Liver (tissue), 9 donors: ENCODE data around the gene HMGB4. TPM values are rescaled to one million over a fixed set of nuclear protein-coding genes. Genes with fewer than 3 reads are reported as not detected.

ENCODE experiments used
- DNase-seq: peaks from one replicate; pipeline ENCODE4 v3.0.0-alpha.2; 2017; ENCODE audit warnings: low spot score
- H3K27ac ChIP-seq, 2 donors: one replicate each; pipeline ENCODE4 v1.7.0; 2013; ENCODE audit warnings: inconsistent platforms in 2 of 2, low read length in 2 of 2, control low read depth in 1 of 2, low read depth in 1 of 2, mild to moderate bottlenecking in 1 of 2
- H3K27me3 ChIP-seq, 4 donors: one replicate each; pipeline versions ENCODE4 v1.6.1 to v1.7.0; 2013; ENCODE audit warnings: low read length in 3 of 4, inconsistent platforms in 1 of 4, mild to moderate bottlenecking in 1 of 4, moderate library complexity in 1 of 4; ENCODE audit not compliant: control insufficient read depth in 4 of 4, insufficient read depth in 4 of 4
- H3K36me3 ChIP-seq, 4 donors: one replicate each; pipeline versions ENCODE4 v1.6.1 to v1.7.0; 2013; ENCODE audit warnings: low read length in 3 of 4, mild to moderate bottlenecking in 3 of 4, low read depth in 1 of 4, moderate library complexity in 1 of 4; ENCODE audit not compliant: control insufficient read depth in 4 of 4, insufficient read depth in 3 of 4
- H3K4me1 ChIP-seq, 4 donors: one replicate each; pipeline versions ENCODE4 v1.6.1 to v1.7.0; 2013; ENCODE audit warnings: low read length in 3 of 4, mild to moderate bottlenecking in 3 of 4, moderate library complexity in 1 of 4; ENCODE audit not compliant: control insufficient read depth in 4 of 4, insufficient read depth in 4 of 4
- H3K4me3 ChIP-seq, 3 donors: one replicate each; pipeline versions ENCODE4 v1.6.1 to v1.7.0; 2013; ENCODE audit warnings: low read length in 3 of 3, control low read depth in 1 of 3, low read depth in 1 of 3, mild to moderate bottlenecking in 1 of 3
- H3K9ac ChIP-seq, 2 donors: one replicate each; pipeline ENCODE4 v1.7.0; 2013; ENCODE audit warnings: low read length in 2 of 2, mild to moderate bottlenecking in 2 of 2, moderate library complexity in 2 of 2, control low read depth in 1 of 2, low read depth in 1 of 2
- H3K9me3 ChIP-seq, 4 donors: one replicate each; pipeline versions ENCODE4 v1.6.1 to v1.7.0; 2013; ENCODE audit warnings: low read length in 3 of 4; ENCODE audit not compliant: control insufficient read depth in 4 of 4
- ATF3 ChIP-seq: IDR thresholded peaks from 2 replicates; pipeline ENCODE4 v1.6.1; 2016; ENCODE audit warnings: antibody characterized with exemption
- EGR1 ChIP-seq, 2 donors: IDR thresholded peaks; 2 replicates each; pipeline ENCODE4 v1.6.1; 2016 to 2018; ENCODE audit warnings: antibody characterized with exemption in 2 of 2, low read depth in 2 of 2
- FOXA1 ChIP-seq: IDR thresholded peaks from 2 replicates; pipeline ENCODE4 v1.6.1; 2016; ENCODE audit warnings: antibody characterized with exemption
- FOXA2 ChIP-seq: IDR thresholded peaks from 2 replicates; pipeline ENCODE4 v1.6.1; 2016; ENCODE audit warnings: antibody characterized with exemption
- GABPA ChIP-seq, 2 donors: IDR thresholded peaks in 1 of 2; conservative IDR thresholded peaks in 1 of 2; 2 replicates each; pipeline ENCODE4 v1.6.1; 2016; ENCODE audit warnings: antibody characterized with exemption in 2 of 2, mild to moderate bottlenecking in 1 of 2, moderate library complexity in 1 of 2
- HNF4A ChIP-seq, 2 donors: conservative IDR thresholded peaks; 2 replicates each; pipeline ENCODE4 v1.6.1; 2016; ENCODE audit warnings: antibody characterized with exemption in 2 of 2, mild to moderate bottlenecking in 2 of 2
- HNF4G ChIP-seq: IDR thresholded peaks from 2 replicates; pipeline ENCODE4 v1.6.1; 2016; ENCODE audit warnings: antibody characterized with exemption
- JUND ChIP-seq, 2 donors: IDR thresholded peaks; 2 replicates each; pipeline ENCODE4 v1.6.1; 2016; ENCODE audit warnings: antibody characterized with exemption in 2 of 2
- NR2F2 ChIP-seq: IDR thresholded peaks from 2 replicates; pipeline ENCODE4 v1.6.1; 2016; ENCODE audit warnings: antibody characterized with exemption
- RAD21 ChIP-seq, 2 donors: IDR thresholded peaks; 2 replicates each; pipeline ENCODE4 v1.6.1; 2016; ENCODE audit warnings: antibody characterized with exemption in 2 of 2, mild to moderate bottlenecking in 2 of 2
- RXRA ChIP-seq, 2 donors: IDR thresholded peaks; 2 replicates each; pipeline ENCODE4 v1.6.1; 2017 to 2018; ENCODE audit warnings: antibody characterized with exemption in 2 of 2, mild to moderate bottlenecking in 1 of 2
- SP1 ChIP-seq: IDR thresholded peaks from 2 replicates; pipeline ENCODE4 v1.6.1; 2018; ENCODE audit warnings: antibody characterized with exemption, mild to moderate bottlenecking
- TAF1 ChIP-seq: conservative IDR thresholded peaks from 2 replicates; pipeline ENCODE4 v1.6.1; 2016; ENCODE audit warnings: antibody characterized with exemption, mild to moderate bottlenecking
- YY1 ChIP-seq: IDR thresholded peaks from 2 replicates; pipeline ENCODE4 v1.6.1; 2016; ENCODE audit warnings: antibody characterized with exemption, mild to moderate bottlenecking
- ZBTB33 ChIP-seq: IDR thresholded peaks from 2 replicates; pipeline ENCODE4 v1.6.1; 2016; ENCODE audit warnings: antibody characterized with exemption
- WGBS: extraction: QIAGEN DNeasy Blood & Tissue Kit; methylation state at CpG from one replicate; pipeline ENCODE4 v1.1.7; 2013; 5-methylcytosine and 5-hydroxymethylcytosine counted together
- polyA plus RNA-seq, 2 donors: library from polyadenylated mRNA; stranded (reverse) in 1 of 2; unstranded in 1 of 2; fragments of 200-250 nt in 1 of 2; fragments of >200 nt in 1 of 2; fragmentation: Nextera tagmentation in 1 of 2; extraction: Ambion mirVana in 1 of 2; gene quantifications; one replicate each; pipeline versions ENCODE4 v1.2.1 to v1.2.3, GENCODE V29; 2013 to 2015
- total RNA-seq, 2 donors: library from RNA; depleted of rRNA; stranded (reverse); fragments of >200 nt; gene quantifications; one replicate each; pipeline ENCODE4 v1.2.3, GENCODE V29; 2014
- TF ChIP-seq, protein P1 (sequence below): IDR thresholded peaks from 2 replicates; pipeline ENCODE4 v1.6.1; 2016; ENCODE audit warnings: antibody characterized with exemption, mild to moderate bottlenecking
- TF ChIP-seq, protein P2 (sequence below): IDR thresholded peaks from 2 replicates; pipeline ENCODE4 v1.6.1; 2016; ENCODE audit warnings: antibody characterized with exemption
- TF ChIP-seq, protein P3 (sequence below): fragments of 150-350 bp; IDR thresholded peaks from 2 replicates; pipeline ENCODE4 v1.5.1; 2017; ENCODE audit warnings: improper control_type of control experiment, low read depth, low read length; ENCODE audit not compliant: missing input control
- donor health status: healthy.
- donor health status: healthy.
- donor health status: healthy.
- donor health status: healthy.
- donor health status: healthy.

Gene HMGB4
- total and polyA plus RNA-seq, 4 donors, result not detected

DNA sequence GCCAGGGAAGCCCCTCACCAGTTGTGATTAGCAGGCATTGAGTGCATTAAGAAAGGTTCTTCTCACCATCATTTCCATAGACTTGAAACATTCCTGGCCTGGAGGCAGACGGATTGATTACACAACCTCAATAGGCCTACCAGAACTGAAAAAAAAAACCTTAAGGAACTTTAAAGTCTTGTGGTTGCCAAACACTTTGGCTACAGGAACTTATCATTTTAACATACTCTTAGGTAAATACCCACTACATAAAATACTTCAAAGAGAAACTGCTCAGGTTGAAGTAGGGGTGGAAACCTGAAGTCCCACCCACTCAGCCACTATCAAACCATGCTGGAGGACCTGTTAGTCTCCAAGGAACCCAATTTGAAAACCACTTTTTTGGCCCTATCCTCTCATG, 22.4 kb upstream of the HMGB4 start:
- no peaks in the 10 kb centered on the region for H3K36me3 ChIP-seq
- DNase-seq, result no peak
- H3K4me1 ChIP-seq, result no peaks in the 10 kb centered on the region
- H3K4me3 ChIP-seq, result no peak overlapping the region
- TF ChIP-seq EGR1 (IDR thresholded peaks at IDR 0.05; ENCODE audit: low read depth in 2 of 2) (no peak), FOXA2 (no peak), ATF3 (no peak), ZBTB33 (no peak), SP1 (no peak), TAF1 (no peak), GABPA (IDR thresholded peaks at IDR 0.05 in 1 of 2, conservative IDR thresholded peaks at IDR 0.05 in 1 of 2) (no peak), FOXA1 (no peak), RAD21 (IDR thresholded peaks at IDR 0.05) (no peak), JUND (IDR thresholded peaks at IDR 0.05) (no peak), HNF4G (no peak), NR2F2 (no peak), RXRA (IDR thresholded peaks at IDR 0.05) (no peak), YY1 (no peak)
- TF ChIP-seq, protein P1, sequence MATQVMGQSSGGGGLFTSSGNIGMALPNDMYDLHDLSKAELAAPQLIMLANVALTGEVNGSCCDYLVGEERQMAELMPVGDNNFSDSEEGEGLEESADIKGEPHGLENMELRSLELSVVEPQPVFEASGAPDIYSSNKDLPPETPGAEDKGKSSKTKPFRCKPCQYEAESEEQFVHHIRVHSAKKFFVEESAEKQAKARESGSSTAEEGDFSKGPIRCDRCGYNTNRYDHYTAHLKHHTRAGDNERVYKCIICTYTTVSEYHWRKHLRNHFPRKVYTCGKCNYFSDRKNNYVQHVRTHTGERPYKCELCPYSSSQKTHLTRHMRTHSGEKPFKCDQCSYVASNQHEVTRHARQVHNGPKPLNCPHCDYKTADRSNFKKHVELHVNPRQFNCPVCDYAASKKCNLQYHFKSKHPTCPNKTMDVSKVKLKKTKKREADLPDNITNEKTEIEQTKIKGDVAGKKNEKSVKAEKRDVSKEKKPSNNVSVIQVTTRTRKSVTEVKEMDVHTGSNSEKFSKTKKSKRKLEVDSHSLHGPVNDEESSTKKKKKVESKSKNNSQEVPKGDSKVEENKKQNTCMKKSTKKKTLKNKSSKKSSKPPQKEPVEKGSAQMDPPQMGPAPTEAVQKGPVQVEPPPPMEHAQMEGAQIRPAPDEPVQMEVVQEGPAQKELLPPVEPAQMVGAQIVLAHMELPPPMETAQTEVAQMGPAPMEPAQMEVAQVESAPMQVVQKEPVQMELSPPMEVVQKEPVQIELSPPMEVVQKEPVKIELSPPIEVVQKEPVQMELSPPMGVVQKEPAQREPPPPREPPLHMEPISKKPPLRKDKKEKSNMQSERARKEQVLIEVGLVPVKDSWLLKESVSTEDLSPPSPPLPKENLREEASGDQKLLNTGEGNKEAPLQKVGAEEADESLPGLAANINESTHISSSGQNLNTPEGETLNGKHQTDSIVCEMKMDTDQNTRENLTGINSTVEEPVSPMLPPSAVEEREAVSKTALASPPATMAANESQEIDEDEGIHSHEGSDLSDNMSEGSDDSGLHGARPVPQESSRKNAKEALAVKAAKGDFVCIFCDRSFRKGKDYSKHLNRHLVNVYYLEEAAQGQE, result no peak
- TF ChIP-seq, protein P2, sequence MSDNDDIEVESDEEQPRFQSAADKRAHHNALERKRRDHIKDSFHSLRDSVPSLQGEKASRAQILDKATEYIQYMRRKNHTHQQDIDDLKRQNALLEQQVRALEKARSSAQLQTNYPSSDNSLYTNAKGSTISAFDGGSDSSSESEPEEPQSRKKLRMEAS, result no peak
- TF ChIP-seq, protein P3, sequence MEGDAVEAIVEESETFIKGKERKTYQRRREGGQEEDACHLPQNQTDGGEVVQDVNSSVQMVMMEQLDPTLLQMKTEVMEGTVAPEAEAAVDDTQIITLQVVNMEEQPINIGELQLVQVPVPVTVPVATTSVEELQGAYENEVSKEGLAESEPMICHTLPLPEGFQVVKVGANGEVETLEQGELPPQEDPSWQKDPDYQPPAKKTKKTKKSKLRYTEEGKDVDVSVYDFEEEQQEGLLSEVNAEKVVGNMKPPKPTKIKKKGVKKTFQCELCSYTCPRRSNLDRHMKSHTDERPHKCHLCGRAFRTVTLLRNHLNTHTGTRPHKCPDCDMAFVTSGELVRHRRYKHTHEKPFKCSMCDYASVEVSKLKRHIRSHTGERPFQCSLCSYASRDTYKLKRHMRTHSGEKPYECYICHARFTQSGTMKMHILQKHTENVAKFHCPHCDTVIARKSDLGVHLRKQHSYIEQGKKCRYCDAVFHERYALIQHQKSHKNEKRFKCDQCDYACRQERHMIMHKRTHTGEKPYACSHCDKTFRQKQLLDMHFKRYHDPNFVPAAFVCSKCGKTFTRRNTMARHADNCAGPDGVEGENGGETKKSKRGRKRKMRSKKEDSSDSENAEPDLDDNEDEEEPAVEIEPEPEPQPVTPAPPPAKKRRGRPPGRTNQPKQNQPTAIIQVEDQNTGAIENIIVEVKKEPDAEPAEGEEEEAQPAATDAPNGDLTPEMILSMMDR, result no peak
- H3K27me3 ChIP-seq, result no peaks in the 10 kb centered on the region
- H3K9ac ChIP-seq, result no peak overlapping the region
- no peak overlapping the region for H3K27ac ChIP-seq
- 71% methylated on average over 1 of the region's 1 CpG for WGBS
- H3K9me3 ChIP-seq, result no peaks in the 10 kb centered on the region

DNA sequence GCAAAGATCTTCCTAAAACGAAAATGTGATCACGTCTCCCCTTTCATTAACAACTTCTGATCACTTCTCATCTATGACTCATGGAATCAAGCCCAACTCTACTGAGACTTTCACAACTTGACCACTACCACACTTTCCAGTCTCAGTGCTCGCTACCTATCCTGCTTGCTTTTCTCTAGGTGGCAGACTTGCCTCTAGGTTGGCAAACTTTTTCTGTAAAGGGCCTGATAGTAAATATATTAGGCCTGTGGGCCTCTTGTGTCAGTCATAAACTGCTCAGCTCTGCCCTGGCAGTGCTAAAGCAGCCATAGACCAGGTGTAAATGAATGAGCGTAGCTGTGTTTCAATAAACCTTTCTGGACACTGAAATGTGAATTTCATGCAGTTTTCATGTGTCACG, 21.5 kb upstream of the HMGB4 start:
- Histone ChIP-seq H3K27ac (no peak overlapping the region), H3K9me3 (no peaks in the 10 kb centered on the region), H3K4me1 (no peaks in the 10 kb centered on the region), H3K9ac (no peak overlapping the region), H3K4me3 (no peak overlapping the region), H3K27me3 (no peaks in the 10 kb centered on the region), H3K36me3 (no peaks in the 10 kb centered on the region)
- DNase-seq, result no peak
- TF ChIP-seq RAD21 (IDR thresholded peaks at IDR 0.05) (peak; percentile 37 to 62), HNF4A (conservative IDR thresholded peaks at IDR 0.05) (no peak)
- WGBS, result 85% methylated on average over 5 of the region's 5 CpGs
